Activated gamma-delta T cell treated with Interleukin-2 at 50 U/mL for 16 hours (primary cell): ENCODE data around the gene COX19.

Experiments
- DNase-seq: peaks from one replicate; pipeline ENCODE4 v3.0.0-alpha.2; 2020

Gene COX19

GRCh38 chr7:990933-991728 lies 15.8 kb upstream of the COX19 start:
- DNase-seq, result no peak

- no peak for DNase-seq
Measured at GRCh38 chr7:990352-990932, 15.1 kb upstream of the COX19 start.

GRCh38 chr7:988963-989529 lies 13.7 kb upstream of the COX19 start:
- no peak for DNase-seq

GRCh38 chr7:988426-988911 lies 13.1 kb upstream of the COX19 start:
- no peak for DNase-seq

GRCh38 chr7:987909-988308 lies 12.6 kb upstream of the COX19 start:
- DNase-seq, result no peak

- no peak for DNase-seq
Measured at GRCh38 chr7:986766-987751, 11.7 kb upstream of the COX19 start.

- DNase-seq, result no peak
Measured at GRCh38 chr7:985915-986741, 10.8 kb upstream of the COX19 start.

- no peak for DNase-seq
Measured at GRCh38 chr7:985127-985416, 9.7 kb upstream of the COX19 start.

GRCh38 chr7:984361-985126 lies 9.2 kb upstream of the COX19 start:
- DNase-seq, result no peak

- no peak for DNase-seq
Measured at GRCh38 chr7:983616-984071, 8.3 kb upstream of the COX19 start.

- no peak for DNase-seq
Measured at GRCh38 chr7:983004-983615, 7.8 kb upstream of the COX19 start, which contains the start of gene CYP2W1. Gene CYP2W1, plus strand, starts transcription at chr7:983181. Its CDS starts 31 bp downstream, at chr7:983212.

- DNase-seq, result no peak
Measured at GRCh38 chr7:982511-983003, 7.2 kb upstream of the COX19 start.

GRCh38 chr7:981793-982510 lies 6.6 kb upstream of the COX19 start:
- no peak for DNase-seq

GRCh38 chr7:979886-980571 lies 4.7 kb upstream of the COX19 start:
- DNase-seq, result no peak

- no peak for DNase-seq
Measured at GRCh38 chr7:979151-979550, 3.8 kb upstream of the COX19 start.

GRCh38 chr7:978416-979091 lies 3.2 kb upstream of the COX19 start:
- no peak for DNase-seq

GRCh38 chr7:978049-978346 lies 2.6 kb upstream of the COX19 start:
- no peak for DNase-seq

GRCh38 chr7:977326-978048 lies 2.1 kb upstream of the COX19 start:
- DNase-seq, result no peak
